OCI-LY7 (cell line): ENCODE measurements around the gene TRABD2B.

Experiments
- EZH2phosphoT487 ChIP-seq: fragments of 200-600 bp; sonication (generic); IDR thresholded peaks from 2 replicates; pipeline ENCODE4 v1.6.1; 2018; ENCODE audit warnings: low read depth, borderline replicate concordance, mild to moderate bottlenecking, mixed run types, antibody characterized with exemption, low read length, moderate library complexity, mixed read lengths
- TF ChIP-seq, protein P1 (sequence below): fragments of 200-600 bp; sonication (generic); conservative IDR thresholded peaks from 2 replicates; pipeline ENCODE4 v1.5.1; 2014; ENCODE audit warnings: mild to moderate bottlenecking, antibody characterized with exemption, low read length, moderate library complexity, mixed read lengths

DNA sequence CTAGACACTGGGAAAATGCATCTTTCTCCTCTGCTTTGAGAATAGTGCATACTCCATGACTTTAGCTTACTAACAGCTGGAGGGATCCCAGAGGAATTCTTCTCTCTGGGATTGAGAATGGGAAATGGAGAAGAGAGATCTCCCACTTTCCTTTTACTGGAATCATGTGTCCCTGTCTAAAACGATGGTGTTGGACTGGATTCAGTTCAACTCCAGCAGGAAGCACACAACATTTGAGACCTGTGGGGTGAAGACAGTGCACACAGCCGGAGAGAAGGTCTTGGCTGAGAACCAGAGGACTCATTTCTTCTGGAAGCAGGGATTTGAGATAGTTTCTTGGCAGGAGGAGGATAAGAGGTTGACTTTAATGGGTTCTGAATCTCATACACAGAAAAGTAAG, 58.7 kb downstream of the TRABD2B start:
- TF ChIP-seq, protein P1, sequence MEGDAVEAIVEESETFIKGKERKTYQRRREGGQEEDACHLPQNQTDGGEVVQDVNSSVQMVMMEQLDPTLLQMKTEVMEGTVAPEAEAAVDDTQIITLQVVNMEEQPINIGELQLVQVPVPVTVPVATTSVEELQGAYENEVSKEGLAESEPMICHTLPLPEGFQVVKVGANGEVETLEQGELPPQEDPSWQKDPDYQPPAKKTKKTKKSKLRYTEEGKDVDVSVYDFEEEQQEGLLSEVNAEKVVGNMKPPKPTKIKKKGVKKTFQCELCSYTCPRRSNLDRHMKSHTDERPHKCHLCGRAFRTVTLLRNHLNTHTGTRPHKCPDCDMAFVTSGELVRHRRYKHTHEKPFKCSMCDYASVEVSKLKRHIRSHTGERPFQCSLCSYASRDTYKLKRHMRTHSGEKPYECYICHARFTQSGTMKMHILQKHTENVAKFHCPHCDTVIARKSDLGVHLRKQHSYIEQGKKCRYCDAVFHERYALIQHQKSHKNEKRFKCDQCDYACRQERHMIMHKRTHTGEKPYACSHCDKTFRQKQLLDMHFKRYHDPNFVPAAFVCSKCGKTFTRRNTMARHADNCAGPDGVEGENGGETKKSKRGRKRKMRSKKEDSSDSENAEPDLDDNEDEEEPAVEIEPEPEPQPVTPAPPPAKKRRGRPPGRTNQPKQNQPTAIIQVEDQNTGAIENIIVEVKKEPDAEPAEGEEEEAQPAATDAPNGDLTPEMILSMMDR, result no peak
- TF ChIP-seq EZH2phosphoT487, result no peak
